NCI-H187 treated with DMSO at 0.1 percent for 48 hours (cell line): ENCODE measurements around the gene PTGR3.

Experiments used
- DNase-seq: peaks from one replicate; lab custom pipeline; 2025; lab: John Stamatoyannopoulos, UW

The PTGR3 gene, protein sequence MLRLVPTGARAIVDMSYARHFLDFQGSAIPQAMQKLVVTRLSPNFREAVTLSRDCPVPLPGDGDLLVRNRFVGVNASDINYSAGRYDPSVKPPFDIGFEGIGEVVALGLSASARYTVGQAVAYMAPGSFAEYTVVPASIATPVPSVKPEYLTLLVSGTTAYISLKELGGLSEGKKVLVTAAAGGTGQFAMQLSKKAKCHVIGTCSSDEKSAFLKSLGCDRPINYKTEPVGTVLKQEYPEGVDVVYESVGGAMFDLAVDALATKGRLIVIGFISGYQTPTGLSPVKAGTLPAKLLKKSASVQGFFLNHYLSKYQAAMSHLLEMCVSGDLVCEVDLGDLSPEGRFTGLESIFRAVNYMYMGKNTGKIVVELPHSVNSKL

DNA sequence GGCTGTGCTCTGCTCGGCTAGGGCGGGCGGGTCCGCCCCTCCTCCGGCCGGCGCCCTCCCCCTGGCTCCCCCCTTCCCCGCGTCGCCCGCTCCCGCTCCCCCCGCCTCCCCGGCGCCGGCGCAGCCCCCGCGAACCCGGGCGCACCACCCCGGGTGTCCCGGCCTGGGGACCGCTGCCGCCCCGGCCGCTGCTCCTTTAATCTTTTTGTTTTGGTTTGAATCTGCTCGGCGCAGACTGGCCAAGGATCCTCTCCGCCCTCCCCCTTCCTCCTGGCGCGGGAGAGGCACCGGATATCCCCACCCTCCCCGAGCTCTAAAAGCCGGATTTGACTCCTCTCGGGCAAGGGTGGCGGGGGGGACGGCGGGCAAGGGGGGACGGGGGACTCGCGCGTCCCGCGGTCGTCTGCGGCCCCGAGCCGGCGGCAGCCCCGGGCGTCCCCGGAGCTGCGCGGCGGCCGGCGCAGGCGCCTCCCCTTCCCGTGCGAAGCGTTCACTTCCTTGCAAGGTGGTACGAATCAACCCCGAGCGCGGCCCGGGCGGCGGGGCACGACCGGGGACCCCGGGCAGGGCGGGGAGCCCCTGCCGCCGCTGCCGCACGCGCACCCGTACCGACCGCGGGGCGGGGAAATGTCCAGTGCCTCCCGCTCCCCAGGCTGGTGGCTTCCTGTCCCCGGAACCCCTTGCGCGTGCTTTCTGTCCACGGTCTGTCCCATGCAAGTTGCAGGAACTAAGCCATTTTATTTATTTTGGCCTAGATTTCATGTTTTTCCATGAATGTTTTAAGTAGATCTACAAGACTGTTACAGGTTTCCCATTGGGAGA is at the start of gene PTGR3:
PTGR3 (minus strand) TSS at position 11 of the 822 bp plus-strand sequence. CDS start 81 bp downstream, outside the sequence.
- no peak for DNase-seq

DNA sequence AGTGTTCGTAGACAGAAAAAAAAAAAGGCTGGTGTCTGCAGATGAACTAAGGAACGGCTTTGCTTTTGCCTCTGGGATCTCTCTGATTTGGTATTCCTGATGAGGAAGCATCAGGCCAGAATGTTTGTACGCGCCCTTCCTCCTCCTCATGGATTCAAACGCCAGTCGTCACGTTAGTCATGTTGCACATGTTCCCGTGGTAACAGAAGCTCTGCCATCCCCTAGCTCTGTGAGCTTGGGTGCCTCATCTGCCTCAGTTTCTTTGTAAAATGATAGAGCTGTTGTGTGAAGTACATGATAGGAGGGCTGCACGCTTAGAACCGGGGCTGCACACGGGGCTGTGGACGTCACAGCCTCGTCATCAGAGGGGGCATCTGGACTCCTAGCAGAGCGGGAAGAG is 48.7 kb upstream of the PTGR3 start:
- DNase-seq, result no peak

DNA sequence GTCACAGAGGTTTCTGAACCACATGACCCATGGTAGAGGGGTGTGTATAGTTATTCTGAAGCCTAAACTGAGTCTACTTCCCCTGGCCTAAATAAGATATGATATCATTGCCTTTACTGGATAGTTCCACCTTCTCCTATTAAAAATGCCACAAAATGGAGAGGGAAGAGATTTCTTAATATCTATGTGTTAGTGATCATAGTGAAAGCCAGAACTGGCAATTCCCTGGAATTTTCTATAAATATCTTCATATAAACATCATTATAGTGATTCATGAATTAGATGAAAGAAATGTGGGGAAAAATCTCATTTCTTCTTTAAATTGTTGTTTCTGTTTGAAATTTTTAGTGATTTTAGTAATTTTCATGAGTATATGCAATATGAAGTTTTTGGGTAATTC is 47.4 kb upstream of the PTGR3 start:
- no peak for DNase-seq

DNA sequence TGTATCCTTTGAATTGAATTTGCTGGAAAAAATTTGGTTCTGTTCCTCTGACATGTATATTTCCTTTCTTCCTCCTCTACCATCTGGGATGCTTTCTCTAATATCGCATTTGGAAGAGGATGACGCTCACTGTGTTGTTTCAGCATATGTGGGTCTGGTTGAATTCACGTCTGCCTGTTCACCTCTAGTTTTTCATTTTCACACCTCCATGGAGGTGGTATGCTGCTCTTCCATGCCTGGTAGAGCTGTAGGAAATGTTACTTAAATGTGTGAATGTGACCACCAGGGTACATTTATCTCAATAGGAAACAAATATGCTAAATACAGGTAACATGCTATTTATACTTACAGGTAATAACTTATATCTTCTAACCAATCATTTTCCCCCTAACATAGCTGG is 46.2 kb upstream of the PTGR3 start:
- DNase-seq, result no peak

DNA sequence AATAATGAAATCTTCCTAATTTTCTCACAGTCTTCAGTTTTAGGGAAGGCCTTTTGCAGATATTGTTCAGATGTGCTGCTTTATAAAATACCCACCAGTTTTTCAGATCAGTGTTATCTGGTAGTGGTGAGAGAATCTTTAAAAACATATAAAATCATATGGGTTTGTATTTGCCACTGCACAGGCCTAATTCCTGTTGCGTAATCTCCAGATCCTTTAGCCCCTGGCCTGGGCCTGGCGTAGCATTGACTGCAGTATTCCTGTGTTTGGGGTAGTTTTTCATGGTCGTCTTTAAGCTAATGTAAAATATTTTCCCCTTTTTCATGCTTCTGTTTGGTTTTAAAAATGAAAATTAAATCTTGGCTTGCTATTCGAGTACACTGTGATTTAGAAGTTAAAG is 44.8 kb upstream of the PTGR3 start:
- DNase-seq, result no peak

DNA sequence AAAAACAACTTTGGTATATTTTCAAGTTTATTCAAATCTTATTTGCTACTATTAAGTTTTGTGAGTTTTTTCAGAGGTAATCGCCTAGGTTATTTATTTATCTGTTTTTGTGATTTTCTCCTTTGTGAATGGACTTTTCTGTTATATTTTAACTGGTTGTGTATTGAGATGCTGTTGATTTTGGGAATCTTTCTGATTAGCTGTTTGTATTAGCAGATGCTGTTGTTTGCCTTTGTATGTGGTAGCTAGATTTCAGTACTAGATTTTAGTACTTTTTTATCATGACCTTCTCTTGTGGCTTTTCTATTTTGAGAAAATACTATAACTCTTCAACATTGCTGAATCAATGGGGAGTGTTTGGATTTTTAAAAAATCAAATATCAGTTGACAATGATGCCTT is 44.1 kb upstream of the PTGR3 start:
- DNase-seq, result no peak

DNA sequence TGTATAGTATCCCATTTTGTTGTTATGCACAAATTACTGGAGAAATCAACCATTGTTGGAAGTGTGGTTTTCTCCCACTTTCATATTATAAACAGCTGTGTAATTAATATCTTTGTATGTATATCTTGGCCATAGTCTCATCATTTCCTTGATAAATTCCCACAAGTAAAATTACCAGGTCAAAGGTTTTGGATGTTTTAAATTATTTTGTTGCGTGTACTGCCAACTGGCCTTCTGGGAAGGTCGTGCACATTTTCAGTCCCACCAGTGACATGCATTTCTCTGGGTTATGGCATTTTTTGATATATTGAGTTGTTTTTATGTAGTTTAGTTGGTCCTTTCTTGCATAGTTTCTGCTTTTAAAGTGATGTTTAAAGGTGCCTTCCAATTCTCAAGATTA is 43.2 kb upstream of the PTGR3 start:
- DNase-seq, result no peak

DNA sequence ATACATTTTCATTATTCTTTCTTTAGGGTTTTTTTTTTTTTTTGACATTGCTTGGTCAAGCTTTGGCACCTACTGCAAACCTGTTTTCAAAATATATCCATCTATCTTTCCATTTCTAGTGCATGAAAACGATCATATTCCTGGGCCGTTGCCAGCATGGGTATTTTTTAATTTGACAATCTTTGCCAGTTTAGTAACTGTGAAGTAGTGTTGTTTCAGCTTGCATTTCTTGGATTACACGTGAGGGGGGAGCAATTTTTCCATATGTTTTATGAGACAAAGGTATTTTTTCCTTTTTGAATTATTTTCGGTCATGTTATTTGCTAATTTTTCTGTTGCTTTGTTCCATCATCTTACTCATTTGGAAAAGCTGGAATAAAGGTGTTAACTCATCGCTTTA is 42.5 kb upstream of the PTGR3 start:
- no peak for DNase-seq

DNA sequence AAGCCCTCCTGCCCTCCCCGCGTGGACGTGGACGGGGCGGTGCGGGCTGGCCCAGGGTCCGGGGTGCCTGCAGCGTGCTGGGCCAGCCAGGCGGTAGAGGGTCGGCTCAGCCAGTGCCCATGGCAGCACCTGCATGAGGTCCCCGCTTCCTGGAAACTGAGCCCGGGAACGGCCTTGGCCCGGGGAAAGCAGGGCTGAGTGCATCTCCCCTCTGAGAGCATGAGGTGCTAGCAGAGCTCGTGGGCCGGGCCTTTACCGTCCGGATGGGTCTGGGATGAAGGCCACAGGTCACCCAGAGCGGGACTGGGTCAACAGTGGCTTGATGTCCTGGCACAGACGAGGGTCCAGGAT is 41.5 kb upstream of the PTGR3 start:
- no peak for DNase-seq

DNA sequence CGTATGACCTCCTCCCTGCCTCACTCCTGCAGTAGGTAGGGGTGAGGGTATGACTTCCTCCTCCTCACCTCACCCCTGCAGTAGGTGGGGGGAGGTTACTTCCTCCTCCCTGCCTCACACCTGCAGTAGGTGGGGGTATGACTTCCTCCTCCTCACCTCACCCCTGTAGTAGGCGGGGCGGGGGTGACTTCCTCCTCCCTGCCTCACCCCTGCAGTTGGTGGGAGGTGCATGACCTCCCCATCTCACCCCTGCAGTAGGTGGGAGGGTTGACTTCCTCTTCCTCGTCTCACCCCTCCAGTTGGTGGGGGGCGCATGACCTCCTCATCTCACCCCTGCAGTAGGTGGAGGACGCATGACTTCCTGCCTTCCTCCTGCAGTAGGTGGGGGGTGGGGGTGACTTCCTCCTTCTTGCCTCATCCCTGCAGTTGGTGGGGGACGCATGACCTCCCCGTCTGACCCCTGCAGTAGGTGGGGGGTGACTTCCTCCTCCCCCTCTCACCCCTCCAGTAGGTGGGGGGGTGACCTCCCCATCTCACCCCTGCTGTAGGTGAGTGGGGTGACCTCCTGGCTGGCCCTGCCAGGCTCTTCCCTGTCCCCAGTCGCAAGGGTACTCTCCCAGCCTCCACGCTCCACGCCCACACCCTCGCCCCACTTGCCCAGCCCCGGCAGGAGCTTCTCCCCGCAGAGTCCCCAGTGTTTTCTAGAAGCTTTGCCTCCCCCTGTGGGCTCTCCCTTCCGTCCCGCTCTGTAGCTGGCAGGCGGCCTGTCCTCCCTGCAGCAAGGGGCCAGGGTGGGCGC is 40.9 kb upstream of the PTGR3 start:
- no peak for DNase-seq

DNA sequence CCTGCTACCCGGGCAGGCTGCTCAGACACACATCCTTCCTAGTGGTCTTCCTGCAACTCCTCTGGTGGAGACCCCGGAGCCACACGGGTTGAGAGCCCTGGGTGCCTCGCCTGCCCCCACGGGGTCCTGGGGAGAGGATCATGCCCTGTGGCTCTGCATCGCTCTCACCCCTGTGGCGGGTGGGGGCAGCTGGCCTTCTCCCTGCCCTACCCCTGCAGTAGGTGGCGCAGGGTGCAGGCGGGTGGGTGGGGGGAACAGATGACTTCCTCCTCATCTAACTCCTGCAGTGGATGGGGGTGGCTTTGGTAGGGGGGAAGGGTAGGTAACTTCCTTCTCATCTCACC is 40.2 kb upstream of the PTGR3 start:
- no peak for DNase-seq

DNA sequence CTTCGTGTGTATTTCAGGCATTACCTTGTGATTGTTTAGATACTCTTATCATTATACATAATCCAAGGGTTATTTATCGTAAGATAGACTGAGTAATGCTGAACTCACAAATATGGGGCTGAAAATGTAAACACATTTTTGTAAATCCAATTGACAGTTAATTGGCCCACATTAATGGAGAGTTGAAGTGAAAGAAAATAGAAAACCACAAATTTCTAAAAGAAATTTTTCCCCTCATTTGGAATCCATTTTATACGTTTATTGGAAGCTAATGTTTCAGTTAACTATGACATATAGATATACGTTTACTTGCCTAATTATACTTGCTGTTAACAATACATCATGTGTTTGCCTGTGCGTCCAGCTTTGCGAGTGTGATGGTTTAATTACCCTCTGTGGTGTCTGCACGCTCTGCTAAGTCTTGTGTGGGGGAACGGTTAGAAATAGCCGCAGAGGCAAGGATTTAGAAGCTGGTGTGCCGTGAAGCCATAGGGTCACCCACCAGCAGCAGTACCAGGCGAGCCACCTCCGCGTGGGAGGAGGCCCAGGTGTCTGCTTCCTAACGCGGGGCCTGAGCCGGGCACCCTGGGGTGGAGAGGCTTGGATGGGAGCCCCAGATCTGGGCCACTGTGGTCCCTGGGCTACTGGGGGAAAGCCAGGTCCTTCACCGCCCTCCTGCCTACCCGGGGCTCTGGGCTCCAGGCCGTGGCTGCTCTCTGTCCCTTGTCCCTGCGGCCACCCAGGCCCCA is 39.7 kb upstream of the PTGR3 start:
- DNase-seq, result no peak

DNA sequence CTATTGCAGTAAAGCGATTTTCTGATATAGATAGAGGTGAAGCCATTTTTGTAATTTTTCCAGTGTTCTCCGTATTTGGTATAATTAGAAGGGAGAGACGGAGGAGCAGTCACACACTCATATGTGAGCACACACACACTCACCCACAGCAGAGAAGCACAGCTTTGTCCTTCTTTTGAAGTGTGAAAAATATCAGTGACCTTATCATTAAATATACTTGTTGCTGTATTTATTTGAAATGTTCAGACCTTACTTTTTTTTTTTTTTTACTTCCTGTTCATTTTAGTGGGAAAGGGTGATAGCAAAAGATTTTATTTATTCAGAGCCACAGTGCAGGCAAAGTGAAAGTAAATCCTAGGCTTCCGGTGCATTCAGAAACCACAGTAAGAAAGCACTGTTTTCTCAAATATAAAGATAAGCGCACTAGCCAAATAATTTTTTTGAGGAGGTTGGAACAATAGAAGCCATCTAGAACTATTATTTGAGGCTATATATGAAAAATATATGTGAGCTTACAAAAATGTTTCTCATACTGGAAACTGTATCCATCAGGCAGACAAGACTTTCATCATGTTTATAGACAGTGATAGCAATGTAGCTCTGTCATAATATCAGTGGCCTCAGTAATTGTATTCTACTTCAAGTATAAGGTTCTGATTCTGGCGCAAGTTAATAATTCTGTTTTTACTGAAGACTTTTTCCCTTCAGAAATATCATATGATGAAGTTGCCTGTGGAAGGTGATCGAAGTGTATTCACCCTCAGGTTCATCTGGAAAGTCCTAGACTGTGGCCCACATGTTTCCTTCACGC is 38.9 kb upstream of the PTGR3 start:
- no peak for DNase-seq

DNA sequence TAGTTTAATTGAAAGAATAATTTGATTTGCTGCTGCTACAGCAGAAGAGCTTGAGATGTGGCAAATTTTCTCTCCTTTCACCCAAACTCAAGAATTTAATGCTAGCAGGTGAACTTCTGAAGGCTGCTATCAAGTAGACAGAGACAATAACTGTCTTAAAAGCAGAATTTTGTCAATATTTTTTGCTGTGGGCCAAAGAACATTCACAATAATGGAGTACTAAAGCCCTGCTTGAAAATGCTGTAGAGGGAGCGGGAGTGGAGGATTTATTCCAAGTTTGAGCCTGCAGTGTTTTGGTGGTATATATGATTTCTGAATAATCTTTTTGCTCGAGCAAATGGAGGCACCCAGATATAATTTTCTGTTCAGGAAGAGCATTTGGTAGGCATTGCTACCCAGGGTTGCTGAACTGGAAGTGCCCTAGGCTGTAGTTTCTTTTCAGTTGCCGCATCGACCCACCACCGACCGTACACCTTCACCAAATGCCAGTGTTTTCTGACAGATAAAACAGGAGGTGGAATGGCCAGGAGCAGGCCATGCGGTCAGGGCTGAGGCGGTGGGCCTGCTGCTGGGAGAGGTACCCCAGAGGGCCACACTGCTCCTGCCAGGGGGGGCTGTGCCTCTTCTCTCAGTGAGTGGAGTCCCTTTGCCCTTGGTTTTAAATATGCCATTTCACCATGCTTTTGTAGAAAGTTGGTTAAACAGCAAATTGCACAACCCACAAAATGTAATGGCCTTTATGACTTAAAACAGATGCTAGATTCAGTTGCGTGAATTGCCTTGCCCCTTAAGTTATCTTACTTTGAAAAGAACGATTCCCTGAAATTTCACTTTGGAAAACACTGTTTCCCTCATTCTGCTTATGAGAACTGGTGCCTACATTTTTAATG is 38.0 kb upstream of the PTGR3 start:
- no peak for DNase-seq

DNA sequence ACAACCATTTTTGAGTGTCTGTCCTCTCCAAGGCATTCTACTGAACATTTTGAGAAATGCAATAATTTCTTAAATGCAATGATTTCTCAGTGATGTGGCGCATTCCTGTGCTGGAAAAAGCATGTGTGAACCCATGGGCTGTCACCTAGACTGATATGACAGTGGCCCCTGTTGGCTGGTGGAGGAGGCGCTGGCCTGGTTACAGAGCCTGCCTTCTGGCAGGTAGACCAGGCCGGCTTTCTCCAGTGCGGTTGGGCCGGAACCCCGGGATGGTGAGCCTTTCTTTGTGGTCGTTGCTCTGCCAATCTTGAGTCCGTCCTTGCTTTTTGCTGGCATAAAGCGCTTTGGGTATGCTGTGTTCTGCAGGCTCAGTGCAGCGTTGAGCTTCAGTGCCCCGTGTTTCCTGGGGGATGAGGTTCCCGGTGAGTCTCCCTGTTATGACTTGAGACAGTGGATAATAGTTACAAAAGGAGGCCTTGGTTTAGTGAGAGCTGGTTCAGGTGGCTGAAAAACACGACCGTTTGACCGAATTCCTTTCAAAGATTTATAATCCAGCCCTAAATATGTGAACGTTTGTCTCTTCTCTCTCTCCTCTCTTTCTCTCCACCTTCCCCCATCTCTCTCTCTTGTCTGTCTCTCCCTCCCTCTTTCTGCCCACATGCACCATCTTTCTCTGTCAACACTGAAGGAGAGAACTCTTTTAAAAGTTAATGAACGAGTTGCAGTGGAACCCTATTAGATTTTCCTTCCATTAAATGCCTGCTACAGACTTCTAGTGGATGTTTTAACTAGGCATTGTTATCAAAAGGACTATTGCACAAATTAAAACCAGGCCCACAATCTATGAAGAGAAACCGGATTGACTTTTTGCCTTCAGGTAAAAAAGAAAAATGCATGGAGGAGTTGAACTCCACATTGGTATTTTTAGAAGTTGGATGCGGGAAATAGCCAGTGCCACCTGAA is 35.7 kb upstream of the PTGR3 start:
- no peak for DNase-seq

DNA sequence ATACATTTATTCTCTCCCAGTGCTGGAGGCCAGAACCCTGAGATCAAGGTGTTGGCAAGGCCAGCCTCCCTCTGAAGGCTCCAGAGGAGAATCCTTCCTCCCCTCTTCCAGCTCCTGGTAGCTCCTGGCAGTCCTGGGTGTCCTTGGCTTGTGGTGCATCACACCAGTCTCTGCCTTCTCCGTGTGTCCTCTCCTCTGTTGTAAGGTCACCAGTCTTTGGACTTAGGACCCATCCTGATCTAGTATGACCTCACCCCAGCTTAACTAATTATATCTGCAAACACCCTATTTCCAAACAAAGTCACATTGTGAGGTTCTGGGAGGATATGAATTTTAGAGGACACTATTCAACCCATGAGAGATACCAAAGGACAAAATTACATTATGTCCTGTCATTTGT is 32.8 kb upstream of the PTGR3 start:
- no peak for DNase-seq

DNA sequence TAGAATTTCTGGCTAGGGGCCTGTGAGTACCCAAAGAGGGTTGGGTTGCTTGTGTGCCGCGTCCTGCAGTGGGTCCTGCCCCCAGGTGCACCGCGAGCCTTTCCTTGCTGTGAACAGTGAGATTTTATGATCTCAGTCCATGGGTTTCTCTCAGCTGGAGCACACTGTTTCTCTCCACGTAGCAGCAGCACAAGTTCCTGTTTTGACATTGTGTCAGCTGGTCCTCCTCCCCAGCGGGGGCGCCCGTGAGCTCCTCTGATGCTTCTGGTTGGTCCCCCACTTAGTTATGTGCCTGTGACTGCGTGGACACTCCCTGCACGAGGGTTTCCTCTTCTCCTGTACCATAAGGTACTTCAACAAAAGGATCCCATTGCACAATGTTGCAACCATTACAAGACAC is 31.5 kb upstream of the PTGR3 start:
- no peak for DNase-seq

DNA sequence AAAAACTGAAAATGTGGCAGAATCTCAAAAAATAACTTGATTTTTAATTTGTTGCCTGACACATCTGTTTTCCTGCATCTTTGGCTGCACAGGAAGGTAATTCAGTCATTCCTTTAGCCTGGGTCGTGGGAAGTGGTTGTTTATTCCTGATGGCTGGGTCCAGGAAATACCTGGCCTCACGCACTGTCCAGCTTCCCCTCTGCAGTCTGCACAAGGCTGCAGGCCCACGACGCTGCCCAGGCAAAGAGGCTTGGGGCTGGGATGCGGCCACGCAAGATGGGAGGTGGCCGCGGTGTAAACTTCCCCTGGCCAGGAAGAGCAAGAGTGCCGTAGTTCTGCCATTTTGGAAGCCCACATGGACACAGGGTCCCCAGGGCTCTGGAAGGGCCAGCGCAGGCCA is 29.8 kb upstream of the PTGR3 start:
- DNase-seq, result no peak

DNA sequence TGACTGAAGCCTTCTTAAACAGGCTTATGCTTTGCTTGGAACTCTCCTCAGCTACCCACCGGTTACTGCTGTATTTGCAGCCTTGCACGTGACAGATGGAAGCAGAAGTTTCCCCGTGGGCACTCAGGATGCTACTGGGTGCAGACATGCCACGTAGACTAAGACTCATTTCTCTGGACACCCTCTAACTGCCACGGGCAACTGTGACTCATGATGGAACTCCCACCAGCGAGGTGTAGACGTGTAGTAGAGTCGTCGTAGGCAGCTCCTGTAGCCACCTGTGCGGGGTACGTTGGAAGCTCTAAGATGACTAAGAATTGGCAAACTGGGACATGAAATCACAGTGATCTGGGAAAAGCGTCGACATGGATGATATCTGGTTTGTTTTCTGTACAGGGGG is 29.2 kb upstream of the PTGR3 start:
- DNase-seq, result no peak
